ENCODE results near the gene CLVS2.

Gene CLVS2

GRCh38 chr6:122995921-122996793 lies at the start of gene CLVS2:
Gene CLVS2, plus strand, starts transcription at chr6:122996235. Its CDS starts 1,543 bp downstream, at chr6:122997778.
- DNase-seq (ENCODE audit: insufficient read length, low spot score) (no peak), FAIRE-seq (no peak)

GRCh38 chr6:122947355-122947754 lies 48.7 kb upstream of the CLVS2 start:
- DNase-seq (ENCODE audit: insufficient read length, low spot score) (peak; percentile 2), FAIRE-seq (no peak)

- no peak for FAIRE-seq
- DNase-seq (ENCODE audit: insufficient read length, low spot score), result no peak
Measured at GRCh38 chr6:122953766-122954165, 42.3 kb upstream of the CLVS2 start.

- FAIRE-seq (no peak), DNase-seq (ENCODE audit: insufficient read length, low spot score) (no peak)
Measured at GRCh38 chr6:122956376-122956775, 39.7 kb upstream of the CLVS2 start.

GRCh38 chr6:122962000-122962624 lies 33.9 kb upstream of the CLVS2 start:
- FAIRE-seq (no peak), DNase-seq (ENCODE audit: insufficient read length, low spot score) (no peak)

- no peak for DNase-seq (ENCODE audit: insufficient read length, low spot score)
- FAIRE-seq, result no peak
Measured at GRCh38 chr6:122969999-122970533, 26.0 kb upstream of the CLVS2 start.

- no peak for DNase-seq (ENCODE audit: insufficient read length, low spot score)
- no peak for FAIRE-seq
Measured at GRCh38 chr6:122977180-122977579, 18.9 kb upstream of the CLVS2 start.

GRCh38 chr6:122984393-122984792 lies 11.6 kb upstream of the CLVS2 start:
- no peak for DNase-seq (ENCODE audit: insufficient read length, low spot score)
- FAIRE-seq, result no peak

GRCh38 chr6:122994256-122994655 lies 1.8 kb upstream of the CLVS2 start:
- no peak for DNase-seq (ENCODE audit: insufficient read length, low spot score)
- FAIRE-seq, result no peak

GRCh38 chr6:122996794-122997505 lies 915 bp downstream of the CLVS2 start:
- DNase-seq (ENCODE audit: insufficient read length, low spot score) (no peak), FAIRE-seq (no peak)

GRCh38 chr6:122997541-122998150 lies 1.6 kb downstream of the CLVS2 start:
- FAIRE-seq (no peak), DNase-seq (ENCODE audit: insufficient read length, low spot score) (no peak)

GRCh38 chr6:122998403-122998975 lies 2.5 kb downstream of the CLVS2 start:
- DNase-seq (ENCODE audit: insufficient read length, low spot score) (no peak), FAIRE-seq (no peak)

- no peak for DNase-seq (ENCODE audit: insufficient read length, low spot score)
- FAIRE-seq, result no peak
Measured at GRCh38 chr6:123000244-123000770, 4.3 kb downstream of the CLVS2 start.

GRCh38 chr6:123001540-123001939 lies 5.5 kb downstream of the CLVS2 start:
- FAIRE-seq, result no peak

GRCh38 chr6:123007885-123008284 lies 11.8 kb downstream of the CLVS2 start:
- no peak for DNase-seq (ENCODE audit: insufficient read length, low spot score)
- no peak for FAIRE-seq

More at GRCh38 chr6:123001540-123001939, 5.5 kb downstream of the CLVS2 start:
- DNase-seq (ENCODE audit: insufficient read length, low spot score), result no peak

- no peak for FAIRE-seq
Measured at GRCh38 chr6:123009059-123009458, 13.0 kb downstream of the CLVS2 start.

GRCh38 chr6:123014835-123015234 lies 18.8 kb downstream of the CLVS2 start:
- DNase-seq (ENCODE audit: insufficient read length, low spot score) (no peak), FAIRE-seq (no peak)

More at GRCh38 chr6:123009059-123009458, 13.0 kb downstream of the CLVS2 start:
- DNase-seq (ENCODE audit: insufficient read length, low spot score), result no peak

GRCh38 chr6:123016431-123017103 lies 20.5 kb downstream of the CLVS2 start:
- DNase-seq (ENCODE audit: insufficient read length, low spot score) (no peak), FAIRE-seq (no peak)

- FAIRE-seq, result no peak
- DNase-seq (ENCODE audit: insufficient read length, low spot score), result no peak
Measured at GRCh38 chr6:123017104-123017682, 21.2 kb downstream of the CLVS2 start.
